Transverse colon (tissue), 4 donors: ENCODE results near the gene WDR72.

Source experiments
- CTCF ChIP-seq, 5 experiments: fragments of 200-600 bp in 3 of 5; fragments of 450-650 bp in 2 of 5; sonication (generic) in 3 of 5; IDR thresholded peaks; 1 replicate in 2 of 5; 2 replicates in 3 of 5; pipeline ENCODE4 v1.5.1; 2016 to 2017; ENCODE audit warnings: antibody characterized with exemption in 5 of 5, inconsistent platforms in 3 of 5, mild to moderate bottlenecking in 2 of 5, moderate library complexity in 1 of 5
- EP300 ChIP-seq: sonication (generic); formaldehyde crosslinking; IDR thresholded peaks from one replicate; pipeline ENCODE4 v1.6.1; 2017; ENCODE audit warnings: antibody characterized with exemption, low read depth
- POLR2A ChIP-seq: fragments of 450-650 bp; IDR thresholded peaks from one replicate; pipeline ENCODE4 v1.6.1; 2016; ENCODE audit warnings: antibody characterized with exemption, mild to moderate bottlenecking, moderate library complexity
- POLR2AphosphoS5 ChIP-seq, 3 donors: sonication (generic); formaldehyde crosslinking; IDR thresholded peaks; one replicate each; pipeline ENCODE4 v1.6.1; 2016; ENCODE audit warnings: antibody characterized with exemption in 3 of 3

GRCh38 chr15:53739651-53740050 lies 19.8 kb downstream of the WDR72 start:
- TF ChIP-seq CTCF (IDR thresholded peaks at IDR 0.05) (no peak), EP300 (no peak), POLR2A (no peak), POLR2AphosphoS5 (IDR thresholded peaks at IDR 0.05) (no peak)
